Smooth muscle cell (in vitro differentiated cells): ENCODE data around the gene PTPRN. TPM values are rescaled to one million over a fixed set of nuclear protein-coding genes. Genes with fewer than 3 reads are reported as not detected.

ENCODE experiments used
- DNase-seq: peaks from one replicate; lab custom pipeline; 2025; ENCODE audit not compliant: unreplicated experiment; lab: John Stamatoyannopoulos, UW
- H2AFZ ChIP-seq: fragments of 200-600 bp; sonication (generic); 2 replicates; pipeline ENCODE4 v1.6.0; 2016; ENCODE audit warnings: antibody characterized with exemption, low read depth, mild to moderate bottlenecking
- H3F3A ChIP-seq: fragments of 200-600 bp; sonication (generic); 2 replicates; pipeline ENCODE4 v1.6.0; 2017; ENCODE audit warnings: antibody characterized with exemption, low read depth
- H3K27ac ChIP-seq: fragments of 200-600 bp; sonication (generic); 2 replicates; pipeline ENCODE4 v1.5.1; 2016; ENCODE audit warnings: low read depth, mild to moderate bottlenecking
- H3K27me3 ChIP-seq: fragments of 200-600 bp; sonication (generic); 2 replicates; pipeline ENCODE4 v1.6.1; 2016; ENCODE audit warnings: low read depth, mild to moderate bottlenecking
- H3K36me3 ChIP-seq: fragments of 200-600 bp; sonication (generic); 2 replicates; pipeline ENCODE4 v1.5.1; 2016; ENCODE audit warnings: low read depth
- H3K4me1 ChIP-seq: fragments of 200-600 bp; sonication (generic); 2 replicates; pipeline ENCODE4 v1.5.1; 2016; ENCODE audit warnings: low read depth
- H3K4me2 ChIP-seq: fragments of 200-600 bp; sonication (generic); 2 replicates; pipeline ENCODE4 v1.6.0; 2016; ENCODE audit warnings: mild to moderate bottlenecking
- H3K4me3 ChIP-seq: fragments of 200-600 bp; sonication (generic); 2 replicates; pipeline ENCODE4 v1.5.1; 2016; ENCODE audit warnings: mild to moderate bottlenecking
- H3K79me2 ChIP-seq: fragments of 200-600 bp; sonication (generic); 2 replicates; pipeline ENCODE4 v1.6.0; 2016; ENCODE audit warnings: low read depth, mild to moderate bottlenecking
- H3K9ac ChIP-seq: fragments of 200-600 bp; sonication (generic); 2 replicates; pipeline ENCODE4 v1.6.0; 2016; ENCODE audit warnings: low read depth
- H3K9me3 ChIP-seq: fragments of 200-600 bp; sonication (generic); replicated peaks from 2 replicates; pipeline ENCODE4 v1.5.1; 2016; ENCODE audit warnings: low read depth
- H4K20me1 ChIP-seq: fragments of 200-600 bp; sonication (generic); 2 replicates; pipeline ENCODE4 v1.6.0; 2016; ENCODE audit warnings: low read depth
- CTCF ChIP-seq: fragments of 200-600 bp; sonication (generic); IDR thresholded peaks from 2 replicates; pipeline ENCODE4 v1.5.1; 2017; ENCODE audit warnings: borderline replicate concordance, mild to moderate bottlenecking, antibody characterized with exemption; ENCODE audit not compliant: insufficient read depth, poor library complexity, severe bottlenecking
- WGBS: methylation state at CpG from one replicate; pipeline ENCODE4 v1.1.7; 2016; ENCODE audit warnings: low lambda C conversion rate; 5-methylcytosine and 5-hydroxymethylcytosine counted together
- polyA plus RNA-seq: library from polyadenylated mRNA; unstranded; fragments of >200 nt; fragmentation: Nextera tagmentation; extraction: Ambion mirVana; gene quantifications from 2 replicates; pipeline ENCODE4 v1.2.1, GENCODE V29; 2016
- total RNA-seq: library from RNA; depleted of rRNA; stranded (reverse); fragments of >200 nt; gene quantifications from 2 replicates; pipeline ENCODE4 v1.2.3, GENCODE V29; 2014

Gene PTPRN
- total and polyA plus RNA-seq, 2 experiments from 2014 or later = 10.7 to 36.4 TPM

GRCh38 chr2:219246559-219246958 lies 62.6 kb downstream of the PTPRN start:
- Histone ChIP-seq H2AFZ (no peak overlapping the region), H3K4me3 (no peak overlapping the region), H3K4me2 (peak overlapping the region; percentile 99), H3K27me3 (peaks cover under 1% of the 10 kb centered on the region), H3K9ac (no peak overlapping the region), H3K4me1 (peaks cover 12% of the 10 kb centered on the region), H3F3A (peaks cover 12% of the 10 kb centered on the region), H3K36me3 (no peaks in the 10 kb centered on the region), H3K79me2 (peaks cover 13% of the 10 kb centered on the region), H3K9me3 (no peaks in the 10 kb centered on the region), H4K20me1 (no peaks in the 10 kb centered on the region), H3K27ac (no peak overlapping the region)
- DNase-seq = no peak
- TF ChIP-seq CTCF = no peak
- WGBS = 99% methylated on average over 10 of the region's 10 CpGs

- no peaks in the 10 kb centered on the region for H4K20me1 ChIP-seq
- H3K4me2 ChIP-seq = peak overlapping the region; percentile 99
- peak overlapping the region; percentile 87 for H3K27ac ChIP-seq
- peaks cover 13% of the 10 kb centered on the region for H3K79me2 ChIP-seq
- no peaks in the 10 kb centered on the region for H3K27me3 ChIP-seq
- DNase-seq = no peak
- H3K9me3 ChIP-seq = no peaks in the 10 kb centered on the region
- H3K9ac ChIP-seq = peak overlapping the region; percentile 96
- no peak overlapping the region for H2AFZ ChIP-seq
- peaks cover 12% of the 10 kb centered on the region for H3F3A ChIP-seq
- no peaks in the 10 kb centered on the region for H3K36me3 ChIP-seq
- WGBS = 35% methylated on average over 10 of the region's 10 CpGs
- no peak for TF ChIP-seq CTCF
- peak overlapping the region; percentile 86 for H3K4me3 ChIP-seq
- H3K4me1 ChIP-seq = peaks cover 12% of the 10 kb centered on the region
Observed at GRCh38 chr2:219245899-219246230, 63.3 kb downstream of the PTPRN start.

GRCh38 chr2:219245148-219245898 lies 63.9 kb downstream of the PTPRN start, which contains the start of the genes GLB1L and STK16:
GLB1L (minus strand) TSS chr2:219245444; CDS start chr2:219243573, 1,871 bp downstream.
STK16 (plus strand) TSS chr2:219245479; CDS start chr2:219246000, 521 bp downstream.
- DNase-seq = peak; percentile 78
- Histone ChIP-seq H3K27ac (peak within 1 kb of the TSS; percentile 87), H3K36me3 (no peaks in the 10 kb centered on the region), H3K4me3 (peak within 1 kb of the TSS; percentile 86), H3K79me2 (peaks cover 13% of the 10 kb centered on the region), H3K4me1 (peaks cover 12% of the 10 kb centered on the region), H3K4me2 (peak within 1 kb of the TSS; percentile 99), H3K9me3 (no peaks in the 10 kb centered on the region), H3K27me3 (no peaks in the 10 kb centered on the region), H3F3A (peaks cover 12% of the 10 kb centered on the region), H3K9ac (peak within 1 kb of the TSS; percentile 96), H2AFZ (peak within 1 kb of the TSS; percentile 91), H4K20me1 (no peaks in the 10 kb centered on the region)
- WGBS = 2% methylated on average over 46 of the region's 46 CpGs
- TF ChIP-seq CTCF = no peak
